GM12878 (cell line): ENCODE data around the gene TLCD2. TPM values are rescaled to one million over a fixed set of nuclear protein-coding genes. Genes with fewer than 3 reads are reported as not detected.

Source experiments
- ATAC-seq: fragments of 200-7000 bp; cut with Tn5 transposase; 3 replicates; pipeline ENCODE4 v1.9.1; 2020; ENCODE audit warnings: mild to moderate bottlenecking, moderate library complexity
- BruUV-seq: library from RNA; stranded (reverse); fragments of 400-500 nt; replicated peaks from 2 replicates; lab custom pipeline; 2021; lab: Mats Ljungman, UMichigan
- CTCF ChIA-PET: fragments of 300-600 bp; sonication (Branson Sonifier 250); formaldehyde crosslinking; extraction: SDS; loops from one replicate; lab custom pipeline; 2021; ENCODE audit warnings: inconsistent platforms; lab: Yijun Ruan, JAX
- POLR2A ChIA-PET: fragments of 350-600 bp; formaldehyde crosslinking; extraction: SDS; loops from one replicate; lab custom pipeline; 2021; ENCODE audit warnings: inconsistent platforms; lab: Charles Lee
- RAD21 ChIA-PET: fragments of 300-600 bp; sonication (Branson Sonifier 250); formaldehyde crosslinking; loops from one replicate; lab custom pipeline; 2023; ENCODE audit warnings: antibody characterized with exemption; ENCODE audit not compliant: unreplicated experiment; lab: Charles Lee
- SMC1A ChIA-PET: fragments of 300-600 bp; sonication (Branson Sonifier 250); formaldehyde crosslinking; loops from one replicate; lab custom pipeline; 2023; ENCODE audit not compliant: unreplicated experiment, uncharacterized antibody; lab: Charles Lee
- DNase-seq: peaks from one replicate; pipeline ENCODE4 v3.0.0-alpha.2; 2011; ENCODE audit warnings: low read depth, low spot score
- FAIRE-seq: peaks from 3 replicates; lab custom pipeline; 2011; peaks lifted over from hg19 to GRCh38; lab: Jason Lieb, UNC
- H2AFZ ChIP-seq: 2 replicates; pipeline ENCODE4 v1.6.0; 2011; ENCODE audit warnings: low read depth, low read length, control low read depth; ENCODE audit not compliant: control insufficient read depth
- H3K27ac ChIP-seq: 2 replicates; pipeline ENCODE4 v1.5.1; 2011; ENCODE audit warnings: control low read depth; ENCODE audit not compliant: control insufficient read depth, insufficient read depth
- H3K27me3 ChIP-seq, 2 experiments: replicated peaks in 1 of 2; 2 replicates each; pipeline versions ENCODE4 v1.6.0 to v1.6.1; 2011; ENCODE audit warnings: low read length in 1 of 2; ENCODE audit not compliant: control insufficient read depth in 2 of 2, insufficient read depth in 2 of 2
- H3K36me3 ChIP-seq, 2 experiments: 2 replicates each; pipeline ENCODE4 v1.5.1; 2011; ENCODE audit warnings: low read length in 1 of 2; ENCODE audit not compliant: control insufficient read depth in 2 of 2, insufficient read depth in 2 of 2
- H3K4me1 ChIP-seq: 2 replicates; pipeline ENCODE4 v1.6.1; 2011; ENCODE audit warnings: mild to moderate bottlenecking, low read length, moderate library complexity, mixed read lengths; ENCODE audit not compliant: control insufficient read depth, insufficient read depth
- H3K4me2 ChIP-seq: 2 replicates; pipeline ENCODE4 v1.6.0; 2011; ENCODE audit warnings: control low read depth; ENCODE audit not compliant: control insufficient read depth, insufficient read depth
- H3K4me3 ChIP-seq: fragments of 200-600 bp; sonication (generic); 2 replicates; pipeline ENCODE4 v1.5.1; 2016
- H3K79me2 ChIP-seq: 2 replicates; pipeline ENCODE4 v1.6.0; 2011; ENCODE audit warnings: low read length; ENCODE audit not compliant: control insufficient read depth, insufficient read depth
- H3K9ac ChIP-seq: 2 replicates; pipeline ENCODE4 v1.8.0; 2011; ENCODE audit warnings: low read length, control low read depth, mixed read lengths; ENCODE audit not compliant: control insufficient read depth, insufficient read depth
- H3K9me3 ChIP-seq: replicated peaks from 3 replicates; pipeline ENCODE4 v1.5.1; 2011; ENCODE audit warnings: mild to moderate bottlenecking, low read length; ENCODE audit not compliant: control insufficient read depth, insufficient read depth
- H4K20me1 ChIP-seq: 2 replicates; pipeline ENCODE4 v1.6.0; 2011; ENCODE audit not compliant: control insufficient read depth, insufficient read depth
- CBFB ChIP-seq: IDR thresholded peaks from 2 replicates; pipeline ENCODE4 v1.6.1; 2016; ENCODE audit warnings: antibody characterized with exemption, low read depth
- CHD4 ChIP-seq: fragments of 200-600 bp; sonication (generic); IDR thresholded peaks from 2 replicates; pipeline ENCODE4 v1.6.1; 2016; ENCODE audit warnings: mild to moderate bottlenecking
- EP300 ChIP-seq, 2 experiments: fragments of 150-350 bp in 1 of 2; IDR thresholded peaks; 2 replicates each; pipeline ENCODE4 v1.6.1; 2011 to 2012; ENCODE audit warnings: low read depth in 2 of 2, low read length in 2 of 2, borderline replicate concordance in 1 of 2, improper control_type of control experiment in 1 of 2, inconsistent platforms in 1 of 2; ENCODE audit not compliant: control insufficient read depth in 1 of 2
- GABPA ChIP-seq: IDR thresholded peaks from 2 replicates; pipeline ENCODE4 v1.6.1; 2014; ENCODE audit warnings: antibody characterized with exemption, low read depth, mild to moderate bottlenecking, inconsistent platforms
- POLR2A ChIP-seq: IDR thresholded peaks from 2 replicates; pipeline ENCODE4 v1.6.1; 2011; ENCODE audit warnings: low read depth, mild to moderate bottlenecking, low read length
- TBL1XR1 ChIP-seq: IDR thresholded peaks from 2 replicates; pipeline ENCODE4 v1.6.1; 2012; ENCODE audit warnings: low read depth, low read length, improper control_type of control experiment
- ZNF207 ChIP-seq: fragments of 450-650 bp; IDR thresholded peaks from 2 replicates; pipeline ENCODE4 v1.6.1; 2014; ENCODE audit warnings: antibody characterized with exemption, mild to moderate bottlenecking, borderline replicate concordance
- ZNF274 ChIP-seq: IDR thresholded peaks from one replicate; pipeline ENCODE4 v1.8.0; 2011; ENCODE audit not compliant: insufficient read length, insufficient read depth
- WGBS: methylation state at CpG from one replicate; pipeline ENCODE4 v1.1.6; 2016; ENCODE audit warnings: low lambda C conversion rate; ENCODE audit not compliant: insufficient replicate concordance, insufficient coverage; ENCODE audit errors: missing lambda C conversion rate; 5-methylcytosine and 5-hydroxymethylcytosine counted together
- in situ Hi-C: fragments of 300-500 bp; cut with MboI; formaldehyde crosslinking; loops from 9 replicates; pipeline ENCODE4 v1.14.3; 2018; ENCODE audit warnings: mixed read lengths
- intact Hi-C: fragments of 100-400 bp; cut with micrococcal nuclease; formaldehyde crosslinking; loops from one replicate; pipeline ENCODE4 v1.14.2; 2022; ENCODE audit not compliant: unreplicated experiment
- polyA plus RNA-seq, 11 experiments: library from polyadenylated mRNA; depleted of rRNA in 4 of 11; unstranded in 6 of 11; stranded (reverse) in 5 of 11; fragments of >200 nt; fragmentation: Nextera tagmentation in 4 of 11; fragmentation: Illumina TruSeq in 1 of 11; extraction: Ambion mirVana in 4 of 11; extraction: Trizol in 1 of 11; gene quantifications; 1 replicate in 1 of 11; 2 replicates in 10 of 11; pipeline versions ENCODE4 v1.2.1 to v1.2.3, GENCODE V29; 2011 to 2016; ENCODE audit warnings: inconsistent platforms in 2 of 11, missing spikeins in 2 of 11, low read depth in 1 of 11
- total RNA-seq, 4 experiments: library from RNA; depleted of rRNA in 3 of 4; stranded (reverse); fragments of >200 nt in 3 of 4; fragmentation: Illumina TruSeq in 1 of 4; extraction: Trizol in 1 of 4; gene quantifications; 2 replicates each; pipeline versions ENCODE4 v1.2.1 to v1.2.3, GENCODE V29; 2013 to 2021
- TF ChIP-seq, protein P1 (sequence below): fragments of 450-650 bp; IDR thresholded peaks from 2 replicates; pipeline ENCODE4 v1.6.1; 2016; ENCODE audit warnings: mild to moderate bottlenecking, moderate library complexity, borderline replicate concordance
- TF ChIP-seq, protein P2 (sequence below): fragments of 450-650 bp; IDR thresholded peaks from 2 replicates; pipeline ENCODE4 v1.6.1; 2017; ENCODE audit warnings: mild to moderate bottlenecking

The TLCD2 gene
- total and polyA plus RNA-seq, 10 of the 15 experiments (the other 5 are each of a cell fraction or from before 2014, with no cell fraction given): 0.02 to 0.15 (median 0.05) TPM; not detected in 2

DNA sequence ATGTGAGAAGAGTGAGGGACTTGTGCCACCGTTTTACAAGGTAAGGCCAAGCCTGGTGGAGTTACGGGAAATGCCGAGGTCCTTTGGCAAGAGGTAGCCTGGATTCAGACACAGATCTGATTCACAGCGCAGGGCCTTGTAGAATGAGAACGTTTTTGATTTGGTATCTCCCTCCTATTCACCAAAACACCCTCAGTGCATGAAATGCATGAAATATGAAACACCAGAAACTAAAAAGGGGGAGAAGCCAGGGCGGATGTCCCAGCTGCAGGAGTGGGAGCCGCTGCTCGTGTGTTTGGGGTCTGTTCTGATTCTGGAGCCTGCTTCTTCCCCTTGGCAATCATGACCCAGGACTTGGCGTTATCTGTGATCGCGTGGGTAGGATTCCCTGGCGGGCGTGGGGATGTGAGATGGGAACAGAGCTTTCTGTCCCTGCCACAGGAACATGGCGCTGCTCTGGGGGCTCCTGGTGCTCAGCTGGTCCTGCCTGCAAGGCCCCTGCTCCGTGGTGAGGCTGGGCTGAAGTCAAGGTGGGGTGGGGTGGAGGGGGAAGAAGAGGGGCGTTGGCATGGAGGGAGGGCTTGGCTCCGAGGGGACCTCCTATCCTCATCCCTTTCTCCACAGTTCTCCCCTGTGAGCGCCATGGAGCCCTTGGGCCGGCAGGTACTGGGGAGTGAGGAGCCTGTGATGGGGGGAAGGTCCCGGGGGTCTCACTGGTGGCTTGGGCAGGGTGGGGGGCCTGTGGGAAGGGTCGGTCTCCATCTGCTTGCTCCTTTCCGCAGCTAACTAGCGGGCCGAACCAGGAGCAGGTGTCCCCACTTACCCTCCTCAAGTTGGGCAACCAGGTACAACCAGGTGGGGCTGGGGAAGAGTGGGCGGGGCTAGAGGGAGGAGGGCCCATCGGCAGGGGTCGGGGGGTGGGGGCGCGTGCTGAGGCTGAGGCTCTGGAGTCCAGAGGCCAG lies 34.7 kb upstream of the TLCD2 start:
- intact Hi-C loops: no loop called here
- H3K36me3 ChIP-seq: no peaks in the 10 kb centered on the region; a peak in 1 of 4 replicates
- no peak overlapping the region for H2AFZ ChIP-seq
- no peak overlapping the region for H3K27ac ChIP-seq
- WGBS: 69% methylated on average over 20 of the region's 29 CpGs
- no TSS peak for BruUV-seq
- no peak for FAIRE-seq
- ChIA-PET RAD21 (no interaction called here), SMC1A (no interaction called here), CTCF (no interaction called here), POLR2A (interaction anchor here (0.6 kb wide), 1 partner anchor 9 kb away, joined by 3 read pairs; no protein-coding TSS in a partner anchor)
- no peak for DNase-seq
- no peaks in the 10 kb centered on the region for H3K79me2 ChIP-seq
- no peaks in the 10 kb centered on the region for H3K9me3 ChIP-seq
- TF ChIP-seq ZNF274: no peak
- no peak overlapping the region for H3K4me3 ChIP-seq
- H3K27me3 ChIP-seq: no peaks in the 10 kb centered on the region
- in situ Hi-C loops: no loop called here
- H3K9ac ChIP-seq: no peak overlapping the region
- no peak for ATAC-seq
- H3K4me2 ChIP-seq: no peak overlapping the region
- H4K20me1 ChIP-seq: no peaks in the 10 kb centered on the region
- no peaks in the 10 kb centered on the region for H3K4me1 ChIP-seq

DNA sequence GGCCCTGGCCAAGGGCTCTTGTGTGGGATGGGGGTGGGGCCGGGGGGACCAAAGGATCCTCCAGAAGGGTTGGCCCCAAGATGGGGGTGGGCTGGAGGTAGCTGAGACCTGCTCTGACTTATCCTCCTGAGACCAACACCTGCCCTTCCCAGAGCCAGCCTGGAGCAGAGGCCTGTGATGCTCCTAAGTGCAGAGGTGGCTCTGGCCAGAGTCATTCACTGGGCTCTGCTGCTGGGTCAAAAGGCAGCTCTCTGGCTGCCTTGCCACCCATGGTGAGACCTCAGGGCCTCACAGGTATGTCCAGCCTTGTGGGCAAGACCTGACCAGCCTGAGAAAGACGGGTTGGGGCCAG lies 32.9 kb upstream of the TLCD2 start:
- no TSS peak for BruUV-seq
- no peaks in the 10 kb centered on the region for H3K79me2 ChIP-seq
- intact Hi-C loops: no loop called here
- TF ChIP-seq, protein P1, sequence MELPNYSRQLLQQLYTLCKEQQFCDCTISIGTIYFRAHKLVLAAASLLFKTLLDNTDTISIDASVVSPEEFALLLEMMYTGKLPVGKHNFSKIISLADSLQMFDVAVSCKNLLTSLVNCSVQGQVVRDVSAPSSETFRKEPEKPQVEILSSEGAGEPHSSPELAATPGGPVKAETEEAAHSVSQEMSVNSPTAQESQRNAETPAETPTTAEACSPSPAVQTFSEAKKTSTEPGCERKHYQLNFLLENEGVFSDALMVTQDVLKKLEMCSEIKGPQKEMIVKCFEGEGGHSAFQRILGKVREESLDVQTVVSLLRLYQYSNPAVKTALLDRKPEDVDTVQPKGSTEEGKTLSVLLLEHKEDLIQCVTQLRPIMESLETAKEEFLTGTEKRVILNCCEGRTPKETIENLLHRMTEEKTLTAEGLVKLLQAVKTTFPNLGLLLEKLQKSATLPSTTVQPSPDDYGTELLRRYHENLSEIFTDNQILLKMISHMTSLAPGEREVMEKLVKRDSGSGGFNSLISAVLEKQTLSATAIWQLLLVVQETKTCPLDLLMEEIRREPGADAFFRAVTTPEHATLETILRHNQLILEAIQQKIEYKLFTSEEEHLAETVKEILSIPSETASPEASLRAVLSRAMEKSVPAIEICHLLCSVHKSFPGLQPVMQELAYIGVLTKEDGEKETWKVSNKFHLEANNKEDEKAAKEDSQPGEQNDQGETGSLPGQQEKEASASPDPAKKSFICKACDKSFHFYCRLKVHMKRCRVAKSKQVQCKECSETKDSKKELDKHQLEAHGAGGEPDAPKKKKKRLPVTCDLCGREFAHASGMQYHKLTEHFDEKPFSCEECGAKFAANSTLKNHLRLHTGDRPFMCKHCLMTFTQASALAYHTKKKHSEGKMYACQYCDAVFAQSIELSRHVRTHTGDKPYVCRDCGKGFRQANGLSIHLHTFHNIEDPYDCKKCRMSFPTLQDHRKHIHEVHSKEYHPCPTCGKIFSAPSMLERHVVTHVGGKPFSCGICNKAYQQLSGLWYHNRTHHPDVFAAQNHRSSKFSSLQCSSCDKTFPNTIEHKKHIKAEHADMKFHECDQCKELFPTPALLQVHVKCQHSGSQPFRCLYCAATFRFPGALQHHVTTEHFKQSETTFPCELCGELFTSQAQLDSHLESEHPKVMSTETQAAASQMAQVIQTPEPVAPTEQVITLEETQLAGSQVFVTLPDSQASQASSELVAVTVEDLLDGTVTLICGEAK: no peak
- TF ChIP-seq CHD4 (no peak), ZNF207 (no peak), TBL1XR1 (no peak), POLR2A (no peak), CBFB (no peak), GABPA (no peak), EP300 (IDR thresholded peaks at IDR 0.05; ENCODE audit: borderline replicate concordance in 1 of 2, control insufficient read depth in 1 of 2, low read depth in 2 of 2, low read length in 2 of 2) (no peak)
- TF ChIP-seq, protein P2, sequence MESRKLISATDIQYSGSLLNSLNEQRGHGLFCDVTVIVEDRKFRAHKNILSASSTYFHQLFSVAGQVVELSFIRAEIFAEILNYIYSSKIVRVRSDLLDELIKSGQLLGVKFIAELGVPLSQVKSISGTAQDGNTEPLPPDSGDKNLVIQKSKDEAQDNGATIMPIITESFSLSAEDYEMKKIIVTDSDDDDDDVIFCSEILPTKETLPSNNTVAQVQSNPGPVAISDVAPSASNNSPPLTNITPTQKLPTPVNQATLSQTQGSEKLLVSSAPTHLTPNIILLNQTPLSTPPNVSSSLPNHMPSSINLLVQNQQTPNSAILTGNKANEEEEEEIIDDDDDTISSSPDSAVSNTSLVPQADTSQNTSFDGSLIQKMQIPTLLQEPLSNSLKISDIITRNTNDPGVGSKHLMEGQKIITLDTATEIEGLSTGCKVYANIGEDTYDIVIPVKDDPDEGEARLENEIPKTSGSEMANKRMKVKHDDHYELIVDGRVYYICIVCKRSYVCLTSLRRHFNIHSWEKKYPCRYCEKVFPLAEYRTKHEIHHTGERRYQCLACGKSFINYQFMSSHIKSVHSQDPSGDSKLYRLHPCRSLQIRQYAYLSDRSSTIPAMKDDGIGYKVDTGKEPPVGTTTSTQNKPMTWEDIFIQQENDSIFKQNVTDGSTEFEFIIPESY: no peak

More for the DNA sequence above, 32.9 kb upstream of the TLCD2 start:
- ChIA-PET POLR2A (interaction anchor here (0.5 kb wide), 1 partner anchor 213 kb away, joined by 7 read pairs; no protein-coding TSS in a partner anchor), CTCF (no interaction called here), RAD21 (no interaction called here), SMC1A (no interaction called here)
- H3K4me1 ChIP-seq: no peaks in the 10 kb centered on the region
- in situ Hi-C loops: no loop called here
- no peak overlapping the region for H3K4me2 ChIP-seq
- 0% methylated on average over 1 of the region's 2 CpGs for WGBS
- no peak overlapping the region for H3K9ac ChIP-seq
- no peak overlapping the region for H3K27ac ChIP-seq
- ATAC-seq (peak; percentile 22; the same call in 2 of the 3 replicates), FAIRE-seq (no peak), DNase-seq (no peak)
- H2AFZ ChIP-seq: no peak overlapping the region
- no peak overlapping the region for H3K4me3 ChIP-seq
- no peaks in the 10 kb centered on the region for H3K9me3 ChIP-seq
- H3K27me3 ChIP-seq: no peaks in the 10 kb centered on the region
- no peaks in the 10 kb centered on the region for H4K20me1 ChIP-seq
- H3K36me3 ChIP-seq: no peaks in the 10 kb centered on the region; a peak in 1 of 4 replicates
